ENCODE measurements around the gene ODAD3. TPM values are rescaled to one million over a fixed set of nuclear protein-coding genes. Genes with fewer than 3 reads are reported as not detected.
"Not testable (repeated sequence)": the region's sequence is repeated elsewhere in the genome, so short reads cannot be mapped to it uniquely, and the experiment has no call there.

Gene ODAD3
- 0.39 TPM for polyA plus RNA-seq (2013, experiment 1 of 2; ENCODE audit: insufficient read length)
- polyA plus RNA-seq (2013, experiment 2 of 2; ENCODE audit: insufficient read length) = 0.60 TPM

- DNase-seq = peak; percentile 100
Observed at GRCh38 chr19:11435057-11435832, at the start of gene ODAD3, which contains the start of gene PRKCSH. Gene ODAD3 (minus strand): TSS chr19:11435121. CDS start chr19:11435016, 105 bp downstream. Gene PRKCSH (plus strand): TSS chr19:11435635. CDS start chr19:11436118, 483 bp downstream.

GRCh38 chr19:11483366-11484111, 48.6 kb upstream of the ODAD3 start:
- DNase-seq = no peak

DNA sequence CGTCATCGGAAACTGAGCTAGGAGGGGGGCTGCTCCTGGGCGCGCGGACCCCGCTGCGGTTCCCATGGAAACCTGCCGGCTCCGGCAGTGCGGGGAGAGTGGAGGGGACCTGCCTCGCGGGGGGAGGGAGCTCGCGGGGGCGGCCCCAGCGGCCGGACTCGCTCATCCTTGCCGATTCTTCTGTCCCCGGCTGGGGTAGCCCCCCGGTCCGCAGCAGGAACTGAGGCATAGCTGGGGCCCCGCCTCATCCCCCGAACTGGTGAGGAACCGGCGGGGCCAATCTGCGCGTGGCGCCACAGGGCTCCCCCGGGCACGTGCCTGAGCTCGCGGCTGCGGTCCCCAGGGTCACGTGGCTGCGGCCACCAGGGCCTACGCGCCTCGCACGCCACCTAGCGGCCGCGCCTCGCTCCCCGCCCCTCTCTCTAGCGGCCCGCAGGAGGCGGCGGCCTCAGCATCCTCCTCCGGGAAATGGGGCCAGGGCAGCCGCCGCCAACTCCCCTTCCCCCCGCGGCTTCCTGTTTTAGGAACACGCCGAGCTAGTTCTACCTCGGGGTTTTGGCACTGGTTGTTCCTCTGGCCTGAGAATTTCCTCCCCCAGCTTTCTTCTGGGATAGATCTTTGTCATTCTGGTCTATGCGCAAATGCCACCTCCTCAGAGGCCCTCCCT, 47.6 kb upstream of the ODAD3 start:
- peak; percentile 84 for DNase-seq

DNA sequence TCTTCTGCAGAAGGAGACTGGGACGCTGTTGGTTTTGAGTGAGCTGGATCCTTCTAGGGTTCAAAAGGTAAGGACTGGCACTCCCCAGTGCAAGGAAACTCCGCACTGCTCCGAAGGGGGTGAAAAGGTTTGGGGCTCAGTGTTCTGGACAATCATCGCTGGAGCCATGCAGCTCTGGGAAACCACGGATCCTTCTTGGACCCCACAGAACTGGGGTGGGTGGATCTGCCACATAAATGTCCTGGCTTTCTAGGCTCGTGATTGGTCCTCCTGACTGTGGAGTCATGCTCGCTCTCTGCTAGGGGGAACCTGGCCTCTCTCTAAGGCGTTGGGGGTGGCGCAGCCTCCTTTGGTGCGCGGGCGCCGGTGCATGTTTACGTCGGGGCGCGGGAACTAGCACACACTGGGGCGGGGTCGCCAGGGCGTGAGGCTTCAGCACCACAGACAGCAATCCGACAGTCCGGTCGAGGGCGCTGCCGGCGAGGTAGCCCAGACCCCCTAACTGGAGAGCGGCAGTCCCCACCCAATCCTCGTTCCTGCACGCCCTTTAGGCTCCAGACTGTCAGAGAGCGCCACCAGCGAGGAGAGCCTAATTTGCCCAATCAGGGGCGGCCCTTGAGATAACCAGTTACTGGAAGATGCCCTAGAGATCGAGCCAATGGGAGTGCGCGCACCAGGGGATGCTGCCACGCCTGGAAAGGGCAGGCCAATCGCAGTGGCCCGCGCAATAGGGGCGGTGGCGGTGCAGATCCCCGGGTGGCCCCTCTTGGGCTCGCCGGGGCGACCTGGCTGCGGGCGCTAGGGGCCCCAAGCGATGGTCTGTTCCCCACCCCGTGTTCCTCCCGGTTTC, 46.8 kb upstream of the ODAD3 start:
- DNase-seq = peak; percentile 90

DNA sequence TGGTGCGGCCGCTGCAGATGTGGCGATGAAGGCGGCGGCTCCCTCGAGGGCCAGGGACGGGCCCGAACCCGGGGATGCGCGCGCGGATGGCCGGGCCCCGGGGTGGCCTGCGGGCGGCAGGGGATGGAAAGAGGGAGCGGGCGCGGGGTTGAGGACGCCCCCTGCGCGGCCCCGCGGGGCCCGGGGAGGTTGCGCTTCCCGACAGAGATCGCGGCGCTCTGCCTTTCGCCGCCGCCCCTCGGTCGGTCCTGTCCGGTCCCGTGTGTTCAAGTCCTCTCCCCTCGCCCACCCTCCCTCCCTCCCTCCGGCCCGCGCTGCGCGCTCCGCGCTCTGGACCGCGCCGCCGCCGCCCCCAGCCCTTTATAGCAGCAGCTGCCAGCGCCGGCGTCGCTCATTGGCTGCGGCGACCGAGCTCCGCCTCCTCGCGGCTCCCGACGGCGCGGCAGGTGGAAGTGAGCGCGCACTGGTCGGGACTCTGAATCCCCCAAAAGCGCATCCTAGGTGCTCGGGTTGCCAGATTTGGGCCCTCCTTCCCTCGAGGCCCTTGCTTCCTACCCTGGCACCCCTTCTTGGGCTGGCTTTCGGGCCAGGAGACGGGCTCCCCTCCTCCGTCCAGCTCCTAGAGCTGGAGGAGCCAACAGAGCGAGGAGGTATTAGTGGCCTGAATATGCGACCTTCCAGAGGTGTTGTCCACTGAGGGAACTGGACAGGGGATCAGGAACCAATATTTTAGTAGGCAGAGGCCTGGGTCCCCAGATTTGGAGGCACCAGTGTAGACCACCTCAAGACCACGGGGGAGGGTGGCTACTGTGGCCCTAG, 46.0 kb upstream of the ODAD3 start, which contains the start of gene ELAVL3:
ELAVL3 (minus strand) TSS at position 332 of the 819 bp plus-strand sequence. CDS start 438 bp downstream, outside the sequence.
- DNase-seq = no peak

DNA sequence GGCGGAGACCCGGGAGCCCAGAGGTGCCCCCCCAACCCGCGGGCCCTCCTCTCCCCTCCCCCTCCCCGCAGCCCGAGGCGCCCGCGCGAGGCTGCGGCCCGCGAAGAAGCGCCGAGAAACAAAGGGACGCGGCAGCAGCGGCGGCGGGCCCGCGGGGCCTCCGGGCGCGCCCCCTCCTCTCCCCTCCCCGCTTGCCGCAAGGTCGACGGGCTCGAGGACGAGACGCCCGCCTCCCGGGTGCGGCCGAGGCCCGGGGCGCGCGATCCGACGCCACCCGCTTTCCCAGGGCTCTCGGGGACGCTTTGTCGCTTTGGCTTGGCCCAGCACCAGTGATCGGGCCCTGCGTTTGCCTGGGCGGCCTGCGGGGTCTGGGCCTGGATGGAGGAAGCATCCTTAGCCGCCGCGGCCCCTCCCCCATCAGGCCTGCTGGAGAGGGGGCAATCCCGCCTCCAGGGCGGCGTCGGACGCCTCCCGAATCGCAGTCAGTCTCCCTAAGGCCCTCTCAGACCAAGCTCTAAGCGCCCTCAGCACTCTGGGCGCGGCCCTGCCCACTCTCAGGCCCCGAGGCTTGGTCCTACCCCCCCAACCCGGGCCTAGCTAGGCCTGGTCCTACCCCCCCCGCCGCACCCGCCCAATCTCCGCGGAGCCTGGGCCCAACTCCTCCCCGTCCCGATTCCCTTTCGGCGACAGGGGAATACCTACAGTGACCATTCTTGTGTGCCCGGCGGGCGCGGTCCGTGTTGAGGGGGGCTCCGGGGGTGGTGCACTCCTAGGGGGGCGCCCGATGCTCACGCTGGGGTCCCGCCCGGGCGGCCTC, 45.2 kb upstream of the ODAD3 start:
- no peak for DNase-seq

- DNase-seq = peak; percentile 19
Observed at GRCh38 chr19:11479090-11479897, 44.4 kb upstream of the ODAD3 start.

- no peak for DNase-seq
Observed at GRCh38 chr19:11478167-11479089, 43.5 kb upstream of the ODAD3 start.

DNA sequence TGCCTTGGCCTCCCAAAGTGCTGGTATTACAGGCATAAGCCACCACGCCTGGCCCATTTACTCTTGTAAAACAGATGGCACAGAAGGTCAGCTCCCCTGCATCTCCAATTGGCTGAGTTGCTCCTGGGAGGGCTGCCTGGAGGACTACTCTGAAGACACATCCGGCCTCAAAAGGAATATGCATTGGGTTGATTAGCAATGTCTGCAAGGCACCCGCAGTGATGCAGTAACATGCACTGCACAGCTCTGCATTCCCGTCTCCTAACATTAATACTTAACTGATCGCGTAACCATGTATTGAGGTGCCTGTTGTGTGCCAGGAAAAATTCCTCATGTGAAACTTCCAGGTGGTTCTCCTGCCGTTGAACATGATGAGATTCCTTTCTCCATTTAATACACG, 40.9 kb upstream of the ODAD3 start:
- DNase-seq = no peak

DNA sequence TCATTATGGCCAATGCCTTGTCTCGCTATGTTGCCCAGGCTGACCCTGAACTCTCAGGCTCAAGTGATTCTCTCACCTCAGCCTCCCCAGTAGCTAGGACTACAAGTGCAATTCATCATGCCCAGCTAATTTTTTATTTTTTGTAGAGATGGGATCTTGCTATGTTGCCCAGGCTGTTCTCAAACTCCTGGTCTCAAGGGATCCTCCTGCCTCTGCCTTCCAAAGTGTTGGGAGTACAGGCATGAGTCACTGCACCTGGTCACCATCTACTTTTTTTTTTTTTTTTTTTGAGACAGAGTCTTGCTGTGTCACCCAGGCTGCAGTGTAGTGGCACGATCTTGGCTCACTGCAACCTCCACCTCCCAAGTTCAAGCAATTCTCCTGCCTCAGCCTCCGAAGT, 40.4 kb upstream of the ODAD3 start:
- DNase-seq = not testable (repeated sequence)

- no peak for DNase-seq
Observed at GRCh38 chr19:11473725-11474124, 38.8 kb upstream of the ODAD3 start.

GRCh38 chr19:11468266-11468845, 33.4 kb upstream of the ODAD3 start:
- DNase-seq = not testable (repeated sequence)

- DNase-seq = no peak
Observed at GRCh38 chr19:11465600-11465999, 30.7 kb upstream of the ODAD3 start.

DNA sequence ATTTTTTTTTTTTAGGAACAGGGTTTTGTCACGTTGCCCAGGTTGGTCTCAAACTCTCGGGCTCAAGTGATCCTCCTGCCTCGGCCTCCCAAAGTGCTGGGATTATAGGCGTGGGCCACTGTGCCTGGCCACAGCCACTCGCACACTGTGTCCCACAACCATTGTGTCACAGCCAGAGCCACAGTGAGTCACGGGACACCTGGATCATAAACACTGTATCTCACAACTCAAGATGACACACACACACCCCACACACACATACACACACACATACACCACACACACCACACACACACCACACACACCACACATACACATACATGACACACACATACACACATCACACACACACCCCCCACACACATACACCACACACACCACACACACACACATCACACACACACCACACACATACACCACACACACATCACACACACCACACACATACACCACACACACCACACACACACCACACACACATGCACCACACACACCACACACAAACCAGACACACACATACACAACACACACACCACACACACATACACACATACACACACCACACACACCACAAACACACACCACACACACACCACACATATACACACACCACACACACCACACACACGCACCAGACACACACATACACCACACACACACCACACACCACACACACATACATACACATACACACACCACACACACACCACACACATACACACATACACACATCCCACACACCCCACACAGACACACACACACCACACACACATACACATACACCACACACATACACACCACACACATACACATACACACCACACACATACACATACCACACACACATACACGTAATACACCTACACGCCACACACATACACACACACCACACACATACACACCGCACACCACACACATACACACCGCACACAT, 29.7 kb upstream of the ODAD3 start:
- DNase-seq = no peak

- no peak for DNase-seq
Observed at GRCh38 chr19:11463391-11463790, 28.5 kb upstream of the ODAD3 start.

- no peak for DNase-seq
Observed at GRCh38 chr19:11461453-11461852, 26.5 kb upstream of the ODAD3 start.

All from fibroblast of skin of scalp (primary cell).